ENCODE results near the gene USB1.

Gene USB1

GRCh38 chr16:58010886-58011285 is 9.7 kb downstream of the USB1 start:
- TF ChIP-seq CTCF (IDR thresholded peaks at IDR 0.05) = no peak
- Mint-ChIP-seq H3K27me3 (ENCODE audit: low read depth, poor library complexity) (no peaks in the 10 kb centered on the region), H3K4me1 (peaks cover 31% of the 10 kb centered on the region), H3K27ac (no peak overlapping the region), H3K36me3 (ENCODE audit: low read depth) (peaks cover 46% of the 10 kb centered on the region), H3K9me3 (peaks cover 14% of the 10 kb centered on the region), H3K4me3 (no peak overlapping the region)
- DNase-seq = no peak

- Mint-ChIP-seq H3K9me3 (peaks cover 12% of the 10 kb centered on the region), H3K36me3 (ENCODE audit: low read depth) (peaks cover 41% of the 10 kb centered on the region), H3K27me3 (ENCODE audit: low read depth, poor library complexity) (no peaks in the 10 kb centered on the region), H3K4me3 (no peak overlapping the region), H3K27ac (peak overlapping the region; percentile 64), H3K4me1 (peaks cover 31% of the 10 kb centered on the region)
- TF ChIP-seq CTCF (IDR thresholded peaks at IDR 0.05) = no peak
- DNase-seq = no peak
Measured at GRCh38 chr16:58011652-58012051, 10.4 kb downstream of the USB1 start.

- peaks cover 5% of the 10 kb centered on the region for H3K9me3 Mint-ChIP-seq
Measured at GRCh38 chr16:58012481-58012880, 11.3 kb downstream of the USB1 start.

GRCh38 chr16:58013201-58013956 is 12.2 kb downstream of the USB1 start:
- Mint-ChIP-seq H3K27me3 (ENCODE audit: low read depth, poor library complexity) (no peaks in the 10 kb centered on the region), H3K36me3 (ENCODE audit: low read depth) (peaks cover 27% of the 10 kb centered on the region), H3K9me3 (peaks cover under 1% of the 10 kb centered on the region), H3K27ac (no peak overlapping the region), H3K4me3 (no peak overlapping the region), H3K4me1 (peaks cover 31% of the 10 kb centered on the region)
- no peak for TF ChIP-seq CTCF (IDR thresholded peaks at IDR 0.05)
- no peak for DNase-seq

More at GRCh38 chr16:58012481-58012880, 11.3 kb downstream of the USB1 start:
- Mint-ChIP-seq H3K4me1 (peaks cover 31% of the 10 kb centered on the region), H3K27ac (no peak overlapping the region), H3K36me3 (ENCODE audit: low read depth) (peaks cover 34% of the 10 kb centered on the region), H3K27me3 (ENCODE audit: low read depth, poor library complexity) (no peaks in the 10 kb centered on the region), H3K4me3 (no peak overlapping the region)
- TF ChIP-seq CTCF (IDR thresholded peaks at IDR 0.05) = no peak
- DNase-seq = no peak

GRCh38 chr16:58016840-58017446 is 15.7 kb downstream of the USB1 start:
- H3K36me3 Mint-ChIP-seq (ENCODE audit: low read depth) = no peaks in the 10 kb centered on the region
- no peak overlapping the region for H3K4me3 Mint-ChIP-seq
- H3K27ac Mint-ChIP-seq = no peak overlapping the region
- no peak for TF ChIP-seq CTCF (IDR thresholded peaks at IDR 0.05)
- DNase-seq = no peak
- no peaks in the 10 kb centered on the region for H3K9me3 Mint-ChIP-seq
- H3K27me3 Mint-ChIP-seq (ENCODE audit: low read depth, poor library complexity) = no peaks in the 10 kb centered on the region
- H3K4me1 Mint-ChIP-seq = peaks cover 19% of the 10 kb centered on the region

GRCh38 chr16:58018803-58019202 is 17.6 kb downstream of the USB1 start:
- Mint-ChIP-seq H3K9me3 (no peaks in the 10 kb centered on the region), H3K4me1 (peaks cover 22% of the 10 kb centered on the region), H3K27me3 (ENCODE audit: low read depth, poor library complexity) (peaks cover 15% of the 10 kb centered on the region), H3K4me3 (no peak overlapping the region), H3K27ac (no peak overlapping the region), H3K36me3 (ENCODE audit: low read depth) (no peaks in the 10 kb centered on the region)
- DNase-seq = no peak
- TF ChIP-seq CTCF (IDR thresholded peaks at IDR 0.05) = no peak

All from nephron progenitor cell (in vitro differentiated cells).